B cell (primary cell): ENCODE results near the gene MMP23B. TPM values are rescaled to one million over a fixed set of nuclear protein-coding genes. Genes with fewer than 3 reads are reported as not detected.
A peak's percentile ranks its signal among the peaks of the same experiment; 100 is the strongest.
"Not testable (repeated sequence)": the region's sequence is repeated elsewhere in the genome, so short reads cannot be mapped to it uniquely, and the experiment has no call there.

Experiments
- ATAC-seq: fragments of 200-7000 bp; cut with Tn5 transposase; one replicate; pipeline ENCODE4 v1.10.0; 2021; ENCODE audit warnings: low read depth, mild to moderate bottlenecking, moderate number of reproducible peaks, moderate library complexity
- CTCF ChIA-PET: fragments of 350-600 bp; sonication (Branson Sonifier 250); formaldehyde crosslinking; loops from one replicate; lab custom pipeline; 2021; ENCODE audit warnings: antibody characterized with exemption, inconsistent platforms; lab: Charles Lee
- POLR2A ChIA-PET: fragments of 350-600 bp; sonication (Branson Sonifier 250); formaldehyde crosslinking; loops from one replicate; lab custom pipeline; 2021; ENCODE audit warnings: antibody characterized with exemption; lab: Charles Lee
- DNase-seq: peaks from one replicate; pipeline ENCODE4 v3.0.0; 2013
- H2AFZ ChIP-seq: 2 replicates; pipeline ENCODE4 v1.6.1; 2012; ENCODE audit warnings: mild to moderate bottlenecking, low read depth, low read length; ENCODE audit not compliant: insufficient read depth, poor library complexity, severe bottlenecking
- H3K27ac ChIP-seq, 2 donors: 1 replicate in 1 of 2; 2 replicates in 1 of 2; pipeline ENCODE4 v1.5.1; 2012 to 2013; ENCODE audit warnings: low read length in 2 of 2, mild to moderate bottlenecking in 2 of 2, moderate library complexity in 1 of 2
- H3K27me3 ChIP-seq, 4 experiments: fragments of 200-600 bp in 1 of 4; sonication (generic) in 1 of 4; replicated peaks in 1 of 4; 1 replicate in 2 of 4; 2 replicates in 2 of 4; pipeline versions ENCODE4 v1.6.1 to v1.7.0; 2013 to 2016; ENCODE audit warnings: low read length in 3 of 4, mild to moderate bottlenecking in 2 of 4, mixed read lengths in 1 of 4, moderate library complexity in 1 of 4; ENCODE audit not compliant: insufficient read depth in 4 of 4, control insufficient read depth in 3 of 4; ENCODE audit errors: control extremely low read depth in 1 of 4
- H3K36me3 ChIP-seq, 2 experiments: replicated peaks in 1 of 2; 1 replicate in 1 of 2; 2 replicates in 1 of 2; pipeline versions ENCODE4 v1.6.1 to v1.7.1; 2013; ENCODE audit warnings: low read length in 1 of 2; ENCODE audit not compliant: insufficient read depth in 2 of 2, control insufficient read depth in 1 of 2; ENCODE audit errors: control extremely low read depth in 1 of 2, extremely low read depth in 1 of 2
- H3K4me1 ChIP-seq, 2 donors: fragments of 200-600 bp in 1 of 2; sonication (generic) in 1 of 2; 1 replicate in 1 of 2; 2 replicates in 1 of 2; pipeline versions ENCODE4 v1.5.1 to v1.6.1; 2013 to 2017; ENCODE audit warnings: low read length in 2 of 2; ENCODE audit not compliant: control insufficient read depth in 2 of 2, insufficient read depth in 2 of 2
- H3K4me2 ChIP-seq: replicated peaks from 2 replicates; pipeline ENCODE3; 2012; ENCODE audit warnings: mild to moderate bottlenecking, low read depth, low read length; ENCODE audit not compliant: poor library complexity, severe bottlenecking
- H3K4me3 ChIP-seq, 5 experiments: fragments of 200-600 bp in 1 of 5; sonication (generic) in 1 of 5; 1 replicate in 3 of 5; 2 replicates in 2 of 5; pipeline versions ENCODE4 v1.5.1 to v1.7.0; 2011 to 2016; ENCODE audit warnings: low read length in 4 of 5, mild to moderate bottlenecking in 4 of 5, low read depth in 2 of 5, control low read depth in 1 of 5, moderate library complexity in 1 of 5; ENCODE audit not compliant: insufficient read depth in 1 of 5; ENCODE audit errors: control extremely low read depth in 1 of 5, extremely low read depth in 1 of 5
- H3K79me2 ChIP-seq: fragments of 200-600 bp; sonication (generic); one replicate; pipeline ENCODE4 v1.6.0; 2016; ENCODE audit warnings: low read length; ENCODE audit not compliant: control insufficient read depth, insufficient read depth
- H3K9ac ChIP-seq: fragments of 200-600 bp; sonication (generic); 2 replicates; pipeline ENCODE4 v1.6.1; 2017; ENCODE audit warnings: mild to moderate bottlenecking, low read length, moderate library complexity
- H3K9me3 ChIP-seq, 3 donors: one replicate each; pipeline versions ENCODE4 v1.6.1 to v1.7.1; 2013; ENCODE audit warnings: low read length in 2 of 3; ENCODE audit not compliant: control insufficient read depth in 2 of 3, insufficient read depth in 1 of 3; ENCODE audit errors: control extremely low read depth in 1 of 3
- H4K20me1 ChIP-seq: 2 replicates; pipeline ENCODE4 v1.6.0; 2012; ENCODE audit warnings: mild to moderate bottlenecking, low read length; ENCODE audit not compliant: insufficient read depth, control insufficient read depth, poor library complexity, severe bottlenecking
- H3K27ac Mint-ChIP-seq: one replicate; pipeline ENCODE4 v1.8.0; 2021; ENCODE audit warnings: mixed read lengths
- H3K27me3 Mint-ChIP-seq: one replicate; pipeline ENCODE4 v1.8.0; 2021; ENCODE audit warnings: mixed read lengths
- H3K4me1 Mint-ChIP-seq: one replicate; pipeline ENCODE4 v1.8.0; 2021; ENCODE audit warnings: mixed read lengths
- H3K4me3 Mint-ChIP-seq: one replicate; pipeline ENCODE4 v1.8.0; 2021; ENCODE audit warnings: mixed read lengths
- H3K9me3 Mint-ChIP-seq: one replicate; pipeline ENCODE4 v1.8.0; 2022; ENCODE audit warnings: mixed read lengths; ENCODE audit not compliant: insufficient read depth
- WGBS: methylation state at CpG from one replicate; pipeline ENCODE4 v1.1.5; 2013; ENCODE audit warnings: missing lambda C conversion rate; ENCODE audit not compliant: insufficient coverage; 5-methylcytosine and 5-hydroxymethylcytosine counted together
- intact Hi-C: fragments of 100-400 bp; cut with micrococcal nuclease; formaldehyde crosslinking; loops from one replicate; pipeline ENCODE4 v1.10.0; 2022
- polyA plus RNA-seq: library from polyadenylated mRNA; depleted of rRNA; stranded (reverse); fragments of >200 nt; gene quantifications from 2 replicates; pipeline ENCODE4 v1.2.3, GENCODE V29; 2012
- total RNA-seq, 2 donors: library from RNA; stranded (reverse); fragments of 120-200 nt in 1 of 2; gene quantifications; 1 replicate in 1 of 2; 2 replicates in 1 of 2; pipeline versions ENCODE4 v1.2.3 to v1.2.4, GENCODE V29; 2013 to 2022

MMP23B gene
- total and polyA plus RNA-seq, 2 donors (not counting 1 experiment from before 2014, with no cell fraction given), result 1.0 to 1.7 TPM

- H3K4me2 ChIP-seq, H3K9ac ChIP-seq, DNase-seq, H3K27ac ChIP-seq, ATAC-seq, H3K27me3 Mint-ChIP-seq, POLR2A ChIA-PET, H3K27me3 ChIP-seq, H3K9me3 ChIP-seq, H2AFZ ChIP-seq, H3K4me3 Mint-ChIP-seq, H3K4me3 ChIP-seq, H3K9me3 Mint-ChIP-seq, CTCF ChIA-PET: not testable (repeated sequence)
- Mint-ChIP-seq H3K4me1 (peaks cover 26% of the 10 kb centered on the region), H3K27ac (peak overlapping the region; percentile 59)
- Histone ChIP-seq H4K20me1 (peaks cover 14% of the 10 kb centered on the region), H3K79me2 (peaks cover 18% of the 10 kb centered on the region), H3K36me3 (peaks cover 1 to 23% of the 10 kb centered on the region in 2 experiments), H3K4me1 (peaks cover 9 to 22% of the 10 kb centered on the region in 2 donors)
- intact Hi-C loops, result loop anchor here (5.0 kb wide), 1 partner anchor 103 kb away; the partner anchor contains the start of gene SSU72
- 83% methylated on average over 2 of the region's 21 CpGs for WGBS
Measured at GRCh38 chr1:1674806-1675205, 42.8 kb downstream of the MMP23B start.

- Histone ChIP-seq H3K36me3 (peaks cover 1 to 20% of the 10 kb centered on the region in 2 experiments), H3K4me1 (peaks cover 9 to 22% of the 10 kb centered on the region in 2 donors), H4K20me1 (peaks cover 14% of the 10 kb centered on the region), H3K79me2 (peaks cover 18% of the 10 kb centered on the region)
- H3K27me3 Mint-ChIP-seq, H3K9me3 Mint-ChIP-seq, H3K27ac ChIP-seq, H3K4me2 ChIP-seq, POLR2A ChIA-PET, ATAC-seq, CTCF ChIA-PET, H3K9me3 ChIP-seq, H3K27me3 ChIP-seq, H3K27ac Mint-ChIP-seq, H3K4me3 ChIP-seq, H3K4me3 Mint-ChIP-seq, H2AFZ ChIP-seq, DNase-seq, H3K9ac ChIP-seq: not testable (repeated sequence)
- 86% methylated on average over 1 of the region's 18 CpGs for WGBS
- intact Hi-C loops, result loop anchor here (5.0 kb wide), 1 partner anchor 103 kb away; the partner anchor contains the start of gene SSU72
- peaks cover 26% of the 10 kb centered on the region for H3K4me1 Mint-ChIP-seq
Measured at GRCh38 chr1:1675218-1675617, 43.2 kb downstream of the MMP23B start.

GRCh38 chr1:1676087-1676486 is 44.1 kb downstream of the MMP23B start:
- POLR2A ChIA-PET, CTCF ChIA-PET: not testable (repeated sequence)

More at GRCh38 chr1:1676087-1676486, 44.1 kb downstream of the MMP23B start:
- peaks cover 23% of the 10 kb centered on the region for H3K79me2 ChIP-seq
- DNase-seq, H3K27ac Mint-ChIP-seq, ATAC-seq, H3K9me3 Mint-ChIP-seq, H3K4me3 Mint-ChIP-seq, H3K4me2 ChIP-seq, H3K27me3 ChIP-seq, H2AFZ ChIP-seq, H3K4me3 ChIP-seq, H3K9me3 ChIP-seq, H3K27me3 Mint-ChIP-seq, H3K27ac ChIP-seq, H3K9ac ChIP-seq: not testable (repeated sequence)
- H3K36me3 ChIP-seq, result peaks cover under 1 to 18% of the 10 kb centered on the region in 2 experiments
- no CpG with 5 or more reads among the region's 21 CpGs for WGBS
- H3K4me1 Mint-ChIP-seq, result peaks cover 26% of the 10 kb centered on the region
- H3K4me1 ChIP-seq, result peaks cover 9 to 22% of the 10 kb centered on the region in 2 donors
- intact Hi-C loops, result loop anchor here (5.0 kb wide), 1 partner anchor 104 kb away; the partner anchor contains the start of gene SSU72
- peaks cover 14% of the 10 kb centered on the region for H4K20me1 ChIP-seq
